ENCODE results near the gene SORBS1.

Gene SORBS1

DNA sequence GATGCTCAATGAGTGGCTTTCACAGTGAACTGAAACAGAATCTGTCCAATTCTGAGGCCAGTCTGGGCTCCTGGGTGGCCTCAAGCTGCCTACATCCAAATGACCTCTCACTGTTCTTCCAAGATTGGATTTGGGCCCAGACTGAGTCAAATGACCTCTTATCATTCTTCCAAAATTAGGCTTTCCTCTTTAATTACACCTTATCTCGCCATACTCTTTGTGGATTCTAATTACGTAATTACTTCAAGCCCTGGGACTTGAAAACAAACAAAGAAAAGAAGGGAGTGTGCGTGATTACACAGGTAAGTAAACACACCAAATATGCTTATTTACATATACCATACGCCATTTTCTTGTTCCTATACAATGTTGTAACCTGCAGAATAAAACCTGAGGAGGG is 18.8 kb downstream of the SORBS1 start:
- no peak for ATAC-seq
- TF ChIP-seq TOX (CRISPR knock-in tag; IDR thresholded peaks at IDR 0.05; ENCODE audit: borderline replicate concordance) (no peak), RARB (CRISPR knock-in tag; IDR thresholded peaks at IDR 0.05) (no peak), SNAI2 (CRISPR knock-in tag; IDR thresholded peaks at IDR 0.05) (no peak), PPARA (CRISPR knock-in tag; IDR thresholded peaks at IDR 0.05; ENCODE audit: borderline replicate concordance) (no peak), ESRRG (CRISPR knock-in tag; IDR thresholded peaks at IDR 0.05) (no peak), ZFP30 (CRISPR knock-in tag; IDR thresholded peaks at IDR 0.05) (no peak), ZNF70 (CRISPR knock-in tag; IDR thresholded peaks at IDR 0.05) (no peak), ZFP3 (CRISPR knock-in tag; IDR thresholded peaks at IDR 0.05) (no peak), BACH2 (CRISPR knock-in tag; IDR thresholded peaks at IDR 0.05; ENCODE audit: borderline replicate concordance) (no peak), GLIS3 (CRISPR knock-in tag; IDR thresholded peaks at IDR 0.05) (no peak), ISL1 (CRISPR knock-in tag; IDR thresholded peaks at IDR 0.05) (no peak)
- TF ChIP-seq, protein P1, sequence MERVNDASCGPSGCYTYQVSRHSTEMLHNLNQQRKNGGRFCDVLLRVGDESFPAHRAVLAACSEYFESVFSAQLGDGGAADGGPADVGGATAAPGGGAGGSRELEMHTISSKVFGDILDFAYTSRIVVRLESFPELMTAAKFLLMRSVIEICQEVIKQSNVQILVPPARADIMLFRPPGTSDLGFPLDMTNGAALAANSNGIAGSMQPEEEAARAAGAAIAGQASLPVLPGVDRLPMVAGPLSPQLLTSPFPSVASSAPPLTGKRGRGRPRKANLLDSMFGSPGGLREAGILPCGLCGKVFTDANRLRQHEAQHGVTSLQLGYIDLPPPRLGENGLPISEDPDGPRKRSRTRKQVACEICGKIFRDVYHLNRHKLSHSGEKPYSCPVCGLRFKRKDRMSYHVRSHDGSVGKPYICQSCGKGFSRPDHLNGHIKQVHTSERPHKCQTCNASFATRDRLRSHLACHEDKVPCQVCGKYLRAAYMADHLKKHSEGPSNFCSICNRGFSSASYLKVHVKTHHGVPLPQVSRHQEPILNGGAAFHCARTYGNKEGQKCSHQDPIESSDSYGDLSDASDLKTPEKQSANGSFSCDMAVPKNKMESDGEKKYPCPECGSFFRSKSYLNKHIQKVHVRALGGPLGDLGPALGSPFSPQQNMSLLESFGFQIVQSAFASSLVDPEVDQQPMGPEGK (CRISPR knock-in tag; IDR thresholded peaks at IDR 0.05; ENCODE audit: borderline replicate concordance) = no peak
- TF ChIP-seq, protein P2, sequence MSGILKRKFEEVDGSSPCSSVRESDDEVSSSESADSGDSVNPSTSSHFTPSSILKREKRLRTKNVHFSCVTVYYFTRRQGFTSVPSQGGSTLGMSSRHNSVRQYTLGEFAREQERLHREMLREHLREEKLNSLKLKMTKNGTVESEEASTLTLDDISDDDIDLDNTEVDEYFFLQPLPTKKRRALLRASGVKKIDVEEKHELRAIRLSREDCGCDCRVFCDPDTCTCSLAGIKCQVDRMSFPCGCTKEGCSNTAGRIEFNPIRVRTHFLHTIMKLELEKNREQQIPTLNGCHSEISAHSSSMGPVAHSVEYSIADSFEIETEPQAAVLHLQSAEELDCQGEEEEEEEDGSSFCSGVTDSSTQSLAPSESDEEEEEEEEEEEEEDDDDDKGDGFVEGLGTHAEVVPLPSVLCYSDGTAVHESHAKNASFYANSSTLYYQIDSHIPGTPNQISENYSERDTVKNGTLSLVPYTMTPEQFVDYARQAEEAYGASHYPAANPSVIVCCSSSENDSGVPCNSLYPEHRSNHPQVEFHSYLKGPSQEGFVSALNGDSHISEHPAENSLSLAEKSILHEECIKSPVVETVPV (CRISPR knock-in tag; IDR thresholded peaks at IDR 0.05) = no peak
- TF ChIP-seq, protein P3, sequence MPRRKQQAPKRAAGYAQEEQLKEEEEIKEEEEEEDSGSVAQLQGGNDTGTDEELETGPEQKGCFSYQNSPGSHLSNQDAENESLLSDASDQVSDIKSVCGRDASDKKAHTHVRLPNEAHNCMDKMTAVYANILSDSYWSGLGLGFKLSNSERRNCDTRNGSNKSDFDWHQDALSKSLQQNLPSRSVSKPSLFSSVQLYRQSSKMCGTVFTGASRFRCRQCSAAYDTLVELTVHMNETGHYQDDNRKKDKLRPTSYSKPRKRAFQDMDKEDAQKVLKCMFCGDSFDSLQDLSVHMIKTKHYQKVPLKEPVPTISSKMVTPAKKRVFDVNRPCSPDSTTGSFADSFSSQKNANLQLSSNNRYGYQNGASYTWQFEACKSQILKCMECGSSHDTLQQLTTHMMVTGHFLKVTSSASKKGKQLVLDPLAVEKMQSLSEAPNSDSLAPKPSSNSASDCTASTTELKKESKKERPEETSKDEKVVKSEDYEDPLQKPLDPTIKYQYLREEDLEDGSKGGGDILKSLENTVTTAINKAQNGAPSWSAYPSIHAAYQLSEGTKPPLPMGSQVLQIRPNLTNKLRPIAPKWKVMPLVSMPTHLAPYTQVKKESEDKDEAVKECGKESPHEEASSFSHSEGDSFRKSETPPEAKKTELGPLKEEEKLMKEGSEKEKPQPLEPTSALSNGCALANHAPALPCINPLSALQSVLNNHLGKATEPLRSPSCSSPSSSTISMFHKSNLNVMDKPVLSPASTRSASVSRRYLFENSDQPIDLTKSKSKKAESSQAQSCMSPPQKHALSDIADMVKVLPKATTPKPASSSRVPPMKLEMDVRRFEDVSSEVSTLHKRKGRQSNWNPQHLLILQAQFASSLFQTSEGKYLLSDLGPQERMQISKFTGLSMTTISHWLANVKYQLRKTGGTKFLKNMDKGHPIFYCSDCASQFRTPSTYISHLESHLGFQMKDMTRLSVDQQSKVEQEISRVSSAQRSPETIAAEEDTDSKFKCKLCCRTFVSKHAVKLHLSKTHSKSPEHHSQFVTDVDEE (CRISPR knock-in tag; IDR thresholded peaks at IDR 0.05) = no peak
- TF ChIP-seq, protein P4, sequence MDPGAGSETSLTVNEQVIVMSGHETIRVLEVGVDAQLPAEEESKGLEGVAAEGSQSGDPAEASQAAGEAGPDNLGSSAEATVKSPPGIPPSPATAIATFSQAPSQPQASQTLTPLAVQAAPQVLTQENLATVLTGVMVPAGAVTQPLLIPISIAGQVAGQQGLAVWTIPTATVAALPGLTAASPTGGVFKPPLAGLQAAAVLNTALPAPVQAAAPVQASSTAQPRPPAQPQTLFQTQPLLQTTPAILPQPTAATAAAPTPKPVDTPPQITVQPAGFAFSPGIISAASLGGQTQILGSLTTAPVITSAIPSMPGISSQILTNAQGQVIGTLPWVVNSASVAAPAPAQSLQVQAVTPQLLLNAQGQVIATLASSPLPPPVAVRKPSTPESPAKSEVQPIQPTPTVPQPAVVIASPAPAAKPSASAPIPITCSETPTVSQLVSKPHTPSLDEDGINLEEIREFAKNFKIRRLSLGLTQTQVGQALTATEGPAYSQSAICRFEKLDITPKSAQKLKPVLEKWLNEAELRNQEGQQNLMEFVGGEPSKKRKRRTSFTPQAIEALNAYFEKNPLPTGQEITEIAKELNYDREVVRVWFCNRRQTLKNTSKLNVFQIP (CRISPR knock-in tag; IDR thresholded peaks at IDR 0.05; ENCODE audit: borderline replicate concordance, low read depth) = no peak

DNA sequence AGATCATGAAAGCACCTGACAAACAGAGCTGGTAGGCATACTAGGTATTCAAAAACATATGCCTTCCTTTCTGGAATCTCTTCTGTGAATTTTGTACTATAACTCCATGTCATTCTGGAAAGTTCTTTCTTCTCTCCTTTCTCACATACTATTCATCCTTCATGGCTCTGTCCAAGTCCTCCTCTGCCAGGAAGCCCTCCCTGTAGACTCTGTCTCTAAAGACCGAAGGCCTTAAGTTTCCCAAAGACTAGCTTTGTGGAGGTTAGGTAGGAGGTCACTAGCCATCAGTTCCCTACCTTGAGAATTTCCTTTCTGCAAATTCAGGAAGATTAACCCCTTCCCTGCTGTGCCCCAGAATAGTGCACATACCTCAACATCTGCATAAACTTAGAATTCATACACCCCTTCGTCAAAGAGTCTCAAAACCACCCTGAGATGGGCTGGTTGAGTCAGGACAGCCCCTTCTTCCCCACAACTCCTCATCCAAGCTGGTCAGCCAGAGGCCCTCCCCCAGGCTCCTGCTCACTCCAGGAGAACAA is 20.6 kb downstream of the SORBS1 start:
- ATAC-seq = no peak
- TF ChIP-seq ZC3H10 (CRISPR knock-in tag; IDR thresholded peaks at IDR 0.05) (no peak), OSR1 (CRISPR knock-in tag; IDR thresholded peaks at IDR 0.05) (no peak), GLIS3 (CRISPR knock-in tag; IDR thresholded peaks at IDR 0.05) (no peak), ARNTL (CRISPR knock-in tag; IDR thresholded peaks at IDR 0.05; ENCODE audit: borderline replicate concordance, low read depth) (no peak), ZFP3 (CRISPR knock-in tag; IDR thresholded peaks at IDR 0.05) (no peak), ISL1 (CRISPR knock-in tag; IDR thresholded peaks at IDR 0.05) (no peak), ZFP30 (CRISPR knock-in tag; IDR thresholded peaks at IDR 0.05) (no peak), PPARA (CRISPR knock-in tag; IDR thresholded peaks at IDR 0.05; ENCODE audit: borderline replicate concordance) (no peak)
- TF ChIP-seq, protein P5, sequence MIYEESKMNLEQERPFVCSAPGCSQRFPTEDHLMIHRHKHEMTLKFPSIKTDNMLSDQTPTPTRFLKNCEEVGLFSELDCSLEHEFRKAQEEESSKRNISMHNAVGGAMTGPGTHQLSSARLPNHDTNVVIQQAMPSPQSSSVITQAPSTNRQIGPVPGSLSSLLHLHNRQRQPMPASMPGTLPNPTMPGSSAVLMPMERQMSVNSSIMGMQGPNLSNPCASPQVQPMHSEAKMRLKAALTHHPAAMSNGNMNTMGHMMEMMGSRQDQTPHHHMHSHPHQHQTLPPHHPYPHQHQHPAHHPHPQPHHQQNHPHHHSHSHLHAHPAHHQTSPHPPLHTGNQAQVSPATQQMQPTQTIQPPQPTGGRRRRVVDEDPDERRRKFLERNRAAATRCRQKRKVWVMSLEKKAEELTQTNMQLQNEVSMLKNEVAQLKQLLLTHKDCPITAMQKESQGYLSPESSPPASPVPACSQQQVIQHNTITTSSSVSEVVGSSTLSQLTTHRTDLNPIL (CRISPR knock-in tag; IDR thresholded peaks at IDR 0.05; ENCODE audit: low read depth) = no peak
- TF ChIP-seq, protein P1 (CRISPR knock-in tag; IDR thresholded peaks at IDR 0.05; ENCODE audit: borderline replicate concordance) = no peak
- TF ChIP-seq, protein P4 (CRISPR knock-in tag; IDR thresholded peaks at IDR 0.05; ENCODE audit: borderline replicate concordance, low read depth) = no peak

Measured in SK-N-SH treated with all-trans-retinoic acid at 6 μM for 48 hours (cell line).